GM13977 (cell line): Measurements from ENCODE around the gene TRIB2.
A peak's percentile ranks its signal among the peaks of the same experiment; 100 is the strongest.

Experiments
- DNase-seq: peaks from one replicate; pipeline ENCODE4 v3.0.0; 2012; ENCODE audit warnings: low spot score
- in situ Hi-C: fragments of 300-500 bp; cut with MboI; formaldehyde crosslinking; loops from one replicate; pipeline ENCODE4 v1.12.0; 2022; ENCODE audit warnings: low sequenced_read_pairs, low pct_unique_long_range_greater_than_20kb, mixed read lengths, inconsistent platforms; ENCODE audit not compliant: unreplicated experiment
- TF ChIP-seq, protein P1 (sequence below): IDR thresholded peaks from 2 replicates; pipeline ENCODE4 v1.5.1; 2012; ENCODE audit warnings: mild to moderate bottlenecking, control low read depth; ENCODE audit not compliant: insufficient read depth; ENCODE audit errors: extremely low read depth, missing control alignments

TRIB2 gene

DNA sequence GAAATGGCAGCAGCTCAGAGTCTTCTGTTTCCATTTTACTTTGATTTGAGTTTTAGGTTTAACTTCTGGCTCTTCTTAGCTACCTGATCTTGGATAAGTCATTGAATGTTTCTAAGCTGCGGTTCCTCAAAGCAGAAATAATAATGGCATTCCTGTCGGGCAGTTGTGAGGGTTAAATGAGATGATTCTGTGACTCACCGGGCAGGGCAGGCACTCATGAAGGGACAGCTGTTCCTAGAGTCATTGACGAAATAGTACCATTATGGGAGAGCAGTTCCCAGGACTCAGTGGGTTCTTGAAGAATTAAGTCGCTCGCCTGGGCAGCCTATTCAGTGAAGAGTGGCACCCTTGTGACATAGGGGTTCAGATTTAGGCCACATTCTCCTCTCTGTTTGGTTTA, 10.3 kb downstream of the TRIB2 start:
- TF ChIP-seq, protein P1, sequence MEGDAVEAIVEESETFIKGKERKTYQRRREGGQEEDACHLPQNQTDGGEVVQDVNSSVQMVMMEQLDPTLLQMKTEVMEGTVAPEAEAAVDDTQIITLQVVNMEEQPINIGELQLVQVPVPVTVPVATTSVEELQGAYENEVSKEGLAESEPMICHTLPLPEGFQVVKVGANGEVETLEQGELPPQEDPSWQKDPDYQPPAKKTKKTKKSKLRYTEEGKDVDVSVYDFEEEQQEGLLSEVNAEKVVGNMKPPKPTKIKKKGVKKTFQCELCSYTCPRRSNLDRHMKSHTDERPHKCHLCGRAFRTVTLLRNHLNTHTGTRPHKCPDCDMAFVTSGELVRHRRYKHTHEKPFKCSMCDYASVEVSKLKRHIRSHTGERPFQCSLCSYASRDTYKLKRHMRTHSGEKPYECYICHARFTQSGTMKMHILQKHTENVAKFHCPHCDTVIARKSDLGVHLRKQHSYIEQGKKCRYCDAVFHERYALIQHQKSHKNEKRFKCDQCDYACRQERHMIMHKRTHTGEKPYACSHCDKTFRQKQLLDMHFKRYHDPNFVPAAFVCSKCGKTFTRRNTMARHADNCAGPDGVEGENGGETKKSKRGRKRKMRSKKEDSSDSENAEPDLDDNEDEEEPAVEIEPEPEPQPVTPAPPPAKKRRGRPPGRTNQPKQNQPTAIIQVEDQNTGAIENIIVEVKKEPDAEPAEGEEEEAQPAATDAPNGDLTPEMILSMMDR = no peak
- in situ Hi-C loops = no loop called here
- DNase-seq = no peak

- TF ChIP-seq, protein P1 = no peak
- in situ Hi-C loops = no loop called here
- no peak for DNase-seq
Observed at GRCh38 chr2:12727641-12728040, 10.9 kb downstream of the TRIB2 start.

GRCh38 chr2:12728221-12728777, 11.6 kb downstream of the TRIB2 start:
- in situ Hi-C loops = no loop called here
- TF ChIP-seq, protein P1 = no peak
- DNase-seq = peak; percentile 32

DNA sequence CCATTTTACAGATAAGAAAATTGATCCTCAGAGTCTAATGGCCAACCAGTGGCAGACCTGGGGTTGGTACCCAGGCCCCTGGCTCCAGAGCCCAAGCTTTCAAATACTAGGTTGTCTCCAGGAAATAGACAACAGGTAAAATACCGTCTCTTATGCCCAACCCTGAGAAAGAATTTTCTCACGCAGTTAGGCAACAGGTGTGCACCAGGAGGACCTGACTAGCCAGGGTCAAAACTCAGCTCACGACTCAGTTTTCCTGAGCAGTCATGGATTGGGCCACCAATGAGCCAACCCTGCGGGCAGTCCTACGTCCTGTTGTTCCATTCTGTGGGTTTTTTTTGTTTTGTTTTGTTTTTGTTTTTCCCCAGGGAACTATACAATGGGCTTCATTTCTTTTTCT, 13.5 kb downstream of the TRIB2 start:
- in situ Hi-C loops = no loop called here
- TF ChIP-seq, protein P1 = no peak
- no peak for DNase-seq

DNA sequence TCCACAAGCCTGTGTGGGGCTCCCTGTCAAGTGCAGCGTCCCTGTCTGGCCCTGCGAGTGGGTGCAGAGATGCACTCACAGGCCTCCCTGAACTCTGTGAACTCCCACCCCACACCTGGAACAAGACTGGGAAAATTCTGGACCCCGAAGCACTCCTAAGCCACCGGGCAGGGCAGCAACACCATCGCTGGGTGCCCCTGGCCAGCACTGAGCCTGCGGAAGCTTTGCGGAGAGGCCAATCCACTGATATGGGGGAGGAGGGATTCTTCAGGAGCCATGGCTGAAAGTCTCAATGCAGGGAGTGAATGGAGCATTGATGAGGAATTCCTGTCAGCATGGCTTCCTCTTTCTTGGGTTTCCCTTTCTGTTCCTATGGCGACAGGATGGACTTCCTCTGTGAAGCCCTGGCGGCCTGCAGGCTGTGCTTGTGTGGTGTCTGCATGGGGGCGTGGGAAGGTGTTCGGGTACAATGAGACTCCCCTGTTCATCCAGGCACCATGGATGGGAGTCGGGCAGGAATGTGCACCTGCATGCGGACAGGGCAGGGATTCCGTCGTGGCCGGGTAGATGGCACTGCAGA, 15.1 kb downstream of the TRIB2 start:
- DNase-seq = no peak
- TF ChIP-seq, protein P1 = no peak
- in situ Hi-C loops = no loop called here

GRCh38 chr2:12732651-12733050, 15.9 kb downstream of the TRIB2 start:
- in situ Hi-C loops = no loop called here
- TF ChIP-seq, protein P1 = no peak
- DNase-seq = no peak
